Measurements from ENCODE around the gene TPPP.

GRCh38 chr5:669111-669841 lies 23.9 kb downstream of the TPPP start:
- TF ChIP-seq CTCF (IDR thresholded peaks at IDR 0.05), result peak; percentile 69
- no peak for TF ChIP-seq POLR2A (IDR thresholded peaks at IDR 0.05; ENCODE audit: low read length)
- TF ChIP-seq MAX (IDR thresholded peaks at IDR 0.05), result no peak
- no peak for TF ChIP-seq MAFK (IDR thresholded peaks at IDR 0.05; ENCODE audit: partially characterized antibody)
- TF ChIP-seq, protein P1, sequence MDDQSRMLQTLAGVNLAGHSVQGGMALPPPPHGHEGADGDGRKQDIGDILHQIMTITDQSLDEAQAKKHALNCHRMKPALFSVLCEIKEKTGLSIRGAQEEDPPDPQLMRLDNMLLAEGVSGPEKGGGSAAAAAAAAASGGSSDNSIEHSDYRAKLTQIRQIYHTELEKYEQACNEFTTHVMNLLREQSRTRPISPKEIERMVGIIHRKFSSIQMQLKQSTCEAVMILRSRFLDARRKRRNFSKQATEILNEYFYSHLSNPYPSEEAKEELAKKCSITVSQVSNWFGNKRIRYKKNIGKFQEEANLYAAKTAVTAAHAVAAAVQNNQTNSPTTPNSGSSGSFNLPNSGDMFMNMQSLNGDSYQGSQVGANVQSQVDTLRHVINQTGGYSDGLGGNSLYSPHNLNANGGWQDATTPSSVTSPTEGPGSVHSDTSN (IDR thresholded peaks at IDR 0.05), result no peak
- no peak for TF ChIP-seq HDAC2 (IDR thresholded peaks at IDR 0.05)
- no peak for TF ChIP-seq ZC3H11A (IDR thresholded peaks at IDR 0.05)
- no peak for TF ChIP-seq MAZ (IDR thresholded peaks at IDR 0.05; ENCODE audit: borderline replicate concordance, low read depth, low read length)
- TF ChIP-seq REST (IDR thresholded peaks at IDR 0.05), result no peak
- TF ChIP-seq MYC (IDR thresholded peaks at IDR 0.05; ENCODE audit: borderline replicate concordance, low read length), result no peak
